Muscle of leg (tissue), 11 donors: Measurements from ENCODE around the gene EDC4. TPM values are rescaled to one million over a fixed set of nuclear protein-coding genes. Genes with fewer than 3 reads are reported as not detected.

Experiments used
- DNase-seq: peaks from one replicate; pipeline ENCODE4 v3.0.0; 2013
- H3K27ac ChIP-seq: one replicate; pipeline ENCODE4 v1.5.1; 2013; ENCODE audit warnings: mild to moderate bottlenecking, low read length, control low read depth
- H3K27me3 ChIP-seq: one replicate; pipeline ENCODE4 v1.6.1; 2013; ENCODE audit warnings: low read length; ENCODE audit not compliant: control insufficient read depth, insufficient read depth
- H3K36me3 ChIP-seq: one replicate; pipeline ENCODE4 v1.6.1; 2013; ENCODE audit warnings: low read length; ENCODE audit not compliant: control insufficient read depth, insufficient read depth
- H3K4me1 ChIP-seq: one replicate; pipeline ENCODE4 v1.6.1; 2013; ENCODE audit warnings: low read length; ENCODE audit not compliant: control insufficient read depth, insufficient read depth
- H3K4me3 ChIP-seq: one replicate; pipeline ENCODE4 v1.5.1; 2013; ENCODE audit warnings: low read length, control low read depth
- H3K9me3 ChIP-seq: replicated peaks from 2 replicates; pipeline ENCODE4 v1.6.1; 2013; ENCODE audit warnings: low read depth, low read length; ENCODE audit not compliant: control insufficient read depth
- WGBS: methylation state at CpG from one replicate; pipeline ENCODE4 v1.1.5; 2013; ENCODE audit warnings: missing lambda C conversion rate; ENCODE audit not compliant: insufficient coverage; 5-methylcytosine and 5-hydroxymethylcytosine counted together
- polyA plus RNA-seq, 8 donors: library from polyadenylated mRNA; unstranded; fragments of 120-200 nt; gene quantifications; one replicate each; pipeline versions ENCODE4 v1.2.1 to v1.2.3, GENCODE V29; 2013; ENCODE audit warnings: inconsistent platforms in 1 of 8, low replicate concordance in 1 of 8; ENCODE audit not compliant: insufficient read length in 8 of 8, insufficient read depth in 1 of 8
- total RNA-seq: library from RNA; stranded (reverse); fragments of 120-200 nt; gene quantifications from one replicate; pipeline ENCODE4 v1.2.4, GENCODE V29; 2013

EDC4 gene
- total and polyA plus RNA-seq, 9 donors, result 56.9 to 124 (median 113) TPM

- no peaks in the 10 kb centered on the region for H3K9me3 ChIP-seq
- H3K36me3 ChIP-seq, result peaks cover 65% of the 10 kb centered on the region
- WGBS, result 87% methylated on average over 4 of the region's 6 CpGs
- H3K4me1 ChIP-seq, result peaks cover 72% of the 10 kb centered on the region
- peak; percentile 52 for DNase-seq
- no peak overlapping the region for H3K27ac ChIP-seq
- H3K4me3 ChIP-seq, result no peak overlapping the region
- H3K27me3 ChIP-seq, result no peaks in the 10 kb centered on the region
These were observed 46.9 kb downstream of the EDC4 start for GRCh38 chr16:67919622-67920221.

- H3K4me3 ChIP-seq, result no peak overlapping the region
- H3K4me1 ChIP-seq, result peaks cover 60% of the 10 kb centered on the region
- no peak overlapping the region for H3K27ac ChIP-seq
- WGBS, result 79% methylated on average over 3 of the region's 5 CpGs
- H3K36me3 ChIP-seq, result peaks cover 64% of the 10 kb centered on the region
- no peaks in the 10 kb centered on the region for H3K9me3 ChIP-seq
- DNase-seq, result peak; percentile 22
- H3K27me3 ChIP-seq, result no peaks in the 10 kb centered on the region
These were observed 49.4 kb downstream of the EDC4 start for GRCh38 chr16:67922221-67922620.

DNA sequence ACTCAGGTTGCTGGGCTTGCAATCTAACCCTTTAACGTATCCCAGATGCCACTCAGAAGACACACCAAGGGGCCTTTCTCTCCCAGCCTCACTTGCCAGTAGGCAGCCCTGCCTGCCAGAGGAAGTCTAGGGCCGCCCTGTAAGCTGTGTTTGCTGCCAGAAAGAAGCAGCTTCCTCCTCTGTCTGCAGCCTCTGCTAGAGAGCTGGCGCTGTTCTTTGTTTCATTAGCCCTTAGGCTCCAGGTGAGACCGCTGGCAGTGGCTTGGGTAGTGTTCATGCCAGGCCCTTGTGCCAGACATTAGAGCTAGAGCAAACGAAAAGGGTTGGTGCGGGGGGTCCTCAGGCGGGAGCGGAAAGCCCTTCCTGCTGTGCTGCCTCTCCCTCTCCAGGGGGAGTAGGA, 49.9 kb downstream of the EDC4 start:
- Histone ChIP-seq H3K4me3 (no peak overlapping the region), H3K27ac (no peak overlapping the region), H3K36me3 (peaks cover 66% of the 10 kb centered on the region), H3K4me1 (peaks cover 55% of the 10 kb centered on the region), H3K9me3 (no peaks in the 10 kb centered on the region), H3K27me3 (no peaks in the 10 kb centered on the region)
- peak; percentile 33 for DNase-seq
- WGBS, result 73% methylated on average over 7 of the region's 8 CpGs

DNA sequence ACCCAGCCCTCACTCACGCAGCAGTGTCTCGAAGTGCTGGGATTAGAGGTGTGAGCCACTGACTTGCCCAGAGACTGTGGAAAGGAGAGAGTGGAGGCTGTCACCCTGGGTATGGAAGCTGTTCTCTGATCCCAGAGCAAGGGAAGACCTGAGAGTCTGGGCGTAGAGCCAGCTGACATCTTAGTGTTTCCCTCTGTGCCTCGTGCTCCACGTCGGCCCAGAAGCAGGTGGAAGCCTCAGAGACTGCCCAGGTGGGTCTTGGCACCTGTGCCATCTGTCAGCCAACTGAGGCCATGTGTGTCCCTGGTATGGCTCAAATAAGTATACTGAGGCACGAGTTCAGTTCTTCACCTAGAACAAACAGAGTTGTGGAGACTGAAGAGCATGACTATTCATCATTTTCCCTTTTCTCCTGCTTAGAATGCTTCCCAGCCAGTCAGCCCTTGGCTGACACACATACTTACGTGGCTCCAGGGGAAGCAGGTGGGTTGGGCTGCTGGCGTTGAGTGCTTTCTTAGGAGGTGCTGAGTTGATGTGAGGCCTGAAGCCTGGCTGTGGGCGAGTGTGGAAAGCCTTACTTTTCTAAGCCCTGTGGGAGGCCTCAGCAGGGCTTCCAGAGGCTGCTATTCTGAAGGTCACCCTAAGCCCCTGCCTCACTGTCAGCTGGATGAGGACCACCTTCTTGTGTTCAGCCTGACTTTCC, 50.7 kb downstream of the EDC4 start:
- H3K27me3 ChIP-seq, result no peaks in the 10 kb centered on the region
- H3K9me3 ChIP-seq, result no peaks in the 10 kb centered on the region
- DNase-seq, result peak; percentile 71
- 32% methylated on average over 6 of the region's 10 CpGs for WGBS
- peaks cover 70% of the 10 kb centered on the region for H3K36me3 ChIP-seq
- no peak overlapping the region for H3K4me3 ChIP-seq
- H3K27ac ChIP-seq, result peak overlapping the region; percentile 51
- H3K4me1 ChIP-seq, result peaks cover 53% of the 10 kb centered on the region

- DNase-seq, result peak; percentile 11
- peaks cover 70% of the 10 kb centered on the region for H3K36me3 ChIP-seq
- 83% methylated on average over 7 of the region's 10 CpGs for WGBS
- H3K27ac ChIP-seq, result no peak overlapping the region
- H3K27me3 ChIP-seq, result no peaks in the 10 kb centered on the region
- no peaks in the 10 kb centered on the region for H3K9me3 ChIP-seq
- H3K4me1 ChIP-seq, result peaks cover 46% of the 10 kb centered on the region
- no peak overlapping the region for H3K4me3 ChIP-seq
These were observed 51.5 kb downstream of the EDC4 start for GRCh38 chr16:67924140-67924906.

DNA sequence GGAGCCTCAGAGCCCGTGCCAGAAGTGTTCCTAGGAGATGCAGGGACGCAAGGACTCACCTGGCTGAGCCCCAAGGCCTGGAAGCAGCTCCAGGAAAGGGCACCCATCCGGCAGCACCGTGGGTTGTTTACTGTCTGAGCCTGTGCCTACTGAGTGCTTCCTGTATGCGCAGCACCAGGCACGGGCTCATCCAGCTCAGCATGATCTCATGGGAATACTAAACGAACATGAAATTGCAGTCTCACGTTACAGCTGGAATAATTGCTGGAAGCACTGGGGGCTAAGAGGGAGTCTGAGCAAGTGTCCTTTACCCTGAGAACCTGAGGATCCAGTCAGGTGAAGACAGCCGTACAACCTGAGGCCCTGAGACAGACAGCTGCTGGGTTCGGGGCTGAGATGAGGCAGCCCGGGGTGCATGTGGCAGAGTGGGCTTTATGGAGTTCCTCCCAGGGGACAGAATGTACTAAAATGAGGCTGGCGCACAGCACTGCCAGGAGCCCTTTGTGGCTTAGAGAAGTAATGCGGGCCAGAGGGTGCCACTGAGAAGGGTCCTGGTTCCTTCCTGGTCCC, 53.4 kb downstream of the EDC4 start:
- Histone ChIP-seq H3K27me3 (no peaks in the 10 kb centered on the region), H3K4me1 (peaks cover 42% of the 10 kb centered on the region), H3K27ac (no peak overlapping the region), H3K9me3 (no peaks in the 10 kb centered on the region), H3K36me3 (peaks cover 78% of the 10 kb centered on the region), H3K4me3 (no peak overlapping the region)
- WGBS, result 53% methylated on average over 13 of the region's 13 CpGs
- peak; percentile 22 for DNase-seq

DNA sequence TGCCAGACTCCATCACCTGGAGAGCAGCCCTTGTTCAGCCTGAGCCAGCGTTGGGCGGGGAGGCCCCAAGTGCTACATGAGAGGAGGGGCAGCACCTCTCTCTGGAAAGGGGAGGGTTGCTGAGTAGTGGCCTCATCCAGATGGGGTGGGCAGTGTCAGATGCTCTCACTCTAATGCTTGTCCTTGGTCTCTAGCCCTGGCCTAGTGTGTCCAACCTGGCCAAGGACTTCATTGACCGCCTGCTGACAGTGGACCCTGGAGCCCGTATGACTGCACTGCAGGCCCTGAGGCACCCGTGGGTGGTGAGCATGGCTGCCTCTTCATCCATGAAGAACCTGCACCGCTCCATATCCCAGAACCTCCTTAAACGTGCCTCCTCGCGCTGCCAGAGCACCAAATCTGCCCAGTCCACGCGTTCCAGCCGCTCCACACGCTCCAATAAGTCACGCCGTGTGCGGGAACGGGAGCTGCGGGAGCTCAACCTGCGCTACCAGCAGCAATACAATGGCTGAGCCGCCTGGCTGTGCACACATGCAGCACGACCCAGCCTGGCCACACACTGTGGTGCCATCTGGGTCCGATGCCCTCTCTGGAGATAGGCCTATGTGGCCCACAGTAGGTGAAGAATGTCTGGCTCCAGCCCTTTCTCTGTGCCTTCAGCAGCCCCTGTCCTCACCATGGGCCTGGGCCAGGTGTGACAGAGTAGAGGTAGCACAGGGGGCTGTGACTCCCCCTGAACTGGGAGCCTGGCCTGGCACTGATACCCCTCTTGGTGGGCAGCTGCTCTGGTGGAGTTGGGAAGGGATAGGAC, 54.5 kb downstream of the EDC4 start:
- Histone ChIP-seq H3K36me3 (peaks cover 76% of the 10 kb centered on the region), H3K4me1 (peaks cover 39% of the 10 kb centered on the region), H3K27me3 (no peaks in the 10 kb centered on the region), H3K27ac (no peak overlapping the region), H3K9me3 (no peaks in the 10 kb centered on the region), H3K4me3 (no peak overlapping the region)
- peak; percentile 7 for DNase-seq
- WGBS, result 91% methylated on average over 19 of the region's 22 CpGs

DNA sequence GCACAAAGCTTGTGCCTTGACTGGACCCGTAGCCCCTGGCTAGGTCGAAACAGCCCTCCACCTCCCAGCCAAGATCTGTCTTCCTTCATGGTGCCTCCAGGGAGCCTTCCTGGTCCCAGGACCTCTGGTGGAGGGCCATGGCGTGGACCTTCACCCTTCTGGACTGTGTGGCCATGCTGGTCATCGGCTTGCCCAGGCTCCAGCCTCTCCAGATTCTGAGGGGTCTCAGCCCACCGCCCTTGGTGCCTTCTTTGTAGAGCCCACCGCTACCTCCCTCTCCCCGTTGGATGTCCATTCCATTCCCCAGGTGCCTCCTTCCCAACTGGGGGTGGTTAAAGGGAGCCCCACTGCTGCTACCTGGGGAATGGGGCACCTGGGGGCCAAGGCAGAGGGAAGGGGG, 55.3 kb downstream of the EDC4 start:
- H3K27ac ChIP-seq, result no peak overlapping the region
- peaks cover 33% of the 10 kb centered on the region for H3K4me1 ChIP-seq
- H3K36me3 ChIP-seq, result peaks cover 75% of the 10 kb centered on the region
- peak; percentile 9 for DNase-seq
- H3K9me3 ChIP-seq, result no peaks in the 10 kb centered on the region
- WGBS, result 91% methylated on average over 4 of the region's 7 CpGs
- H3K4me3 ChIP-seq, result no peak overlapping the region
- no peaks in the 10 kb centered on the region for H3K27me3 ChIP-seq

DNA sequence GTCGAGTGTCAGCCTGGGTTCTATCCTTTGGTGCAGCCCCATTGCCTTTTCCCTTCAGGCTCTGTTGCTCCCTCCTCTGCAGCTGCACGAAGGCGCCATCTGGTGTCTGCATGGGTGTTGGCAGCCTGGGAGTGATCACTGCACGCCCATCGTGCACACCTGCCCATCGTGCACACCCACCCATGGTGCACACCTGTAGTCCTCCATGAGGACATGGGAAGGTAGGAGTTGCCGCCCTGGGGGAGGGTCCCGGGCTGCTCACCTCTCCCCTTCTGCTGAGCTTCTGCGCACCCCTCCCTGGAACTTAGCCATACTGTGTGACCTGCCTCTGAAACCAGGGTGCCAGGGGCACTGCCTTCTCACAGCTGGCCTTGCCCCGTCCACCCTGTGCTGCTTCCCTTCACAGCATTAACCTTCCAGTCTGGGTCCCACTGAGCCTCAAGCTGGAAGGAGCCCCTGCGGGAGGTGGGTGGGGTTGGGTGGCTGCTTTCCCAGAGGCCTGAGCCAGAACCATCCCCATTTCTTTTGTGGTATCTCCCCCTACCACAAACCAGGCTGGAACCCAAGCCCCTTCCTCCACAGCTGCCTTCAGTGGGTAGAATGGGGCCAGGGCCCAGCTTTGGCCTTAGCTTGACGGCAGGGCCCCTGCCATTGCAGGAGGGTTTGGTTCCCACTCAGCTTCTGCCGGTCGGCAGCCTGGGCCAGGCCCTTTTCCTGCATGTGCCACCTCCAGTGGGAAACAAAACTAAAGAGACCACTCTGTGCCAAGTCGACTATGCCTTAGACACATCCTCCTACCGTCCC, 55.9 kb downstream of the EDC4 start:
- WGBS, result 52% methylated on average over 11 of the region's 16 CpGs
- Histone ChIP-seq H3K36me3 (peaks cover 73% of the 10 kb centered on the region), H3K27ac (no peak overlapping the region), H3K9me3 (no peaks in the 10 kb centered on the region), H3K4me1 (peaks cover 28% of the 10 kb centered on the region), H3K4me3 (no peak overlapping the region), H3K27me3 (no peaks in the 10 kb centered on the region)
- peak; percentile 76 for DNase-seq
